GM21786 (cell line): Measurements from ENCODE around the gene ISL2.

Source experiments
- ATAC-seq: cut with Tn5 transposase; IDR thresholded peaks from one replicate; pipeline ENCODE4 v1.9.1; 2021; ENCODE audit not compliant: unreplicated experiment

The ISL2 gene

GRCh38 chr15:76368122-76368621, 31.6 kb downstream of the ISL2 start:
- ATAC-seq, result no peak

GRCh38 chr15:76376029-76376428, 39.5 kb downstream of the ISL2 start:
- no peak for ATAC-seq

GRCh38 chr15:76376816-76377215, 40.2 kb downstream of the ISL2 start:
- ATAC-seq, result no peak

GRCh38 chr15:76377217-76377616, 40.6 kb downstream of the ISL2 start:
- no peak for ATAC-seq

- ATAC-seq, result no peak
Measured at GRCh38 chr15:76377751-76378150, 41.2 kb downstream of the ISL2 start.

- no peak for ATAC-seq
Measured at GRCh38 chr15:76378691-76379090, 42.1 kb downstream of the ISL2 start.

- no peak for ATAC-seq
Measured at GRCh38 chr15:76380249-76380648, 43.7 kb downstream of the ISL2 start.

GRCh38 chr15:76381366-76381765, 44.8 kb downstream of the ISL2 start:
- no peak for ATAC-seq

GRCh38 chr15:76382987-76383728, 46.6 kb downstream of the ISL2 start:
- ATAC-seq, result no peak

GRCh38 chr15:76384409-76384808, 47.8 kb downstream of the ISL2 start:
- no peak for ATAC-seq

GRCh38 chr15:76386178-76386577, 49.6 kb downstream of the ISL2 start:
- no peak for ATAC-seq

GRCh38 chr15:76386926-76387325, 50.4 kb downstream of the ISL2 start:
- no peak for ATAC-seq

GRCh38 chr15:76390571-76390970, 54.0 kb downstream of the ISL2 start:
- ATAC-seq, result no peak

GRCh38 chr15:76391309-76391708, 54.7 kb downstream of the ISL2 start:
- no peak for ATAC-seq

GRCh38 chr15:76391847-76392246, 55.3 kb downstream of the ISL2 start:
- ATAC-seq, result no peak
